ENCODE data around the gene POLL.

Gene POLL

GRCh38 chr10:101529725-101530553, 58.1 kb downstream of the POLL start:
- no peak for TF ChIP-seq TCF12 (IDR thresholded peaks at IDR 0.05; ENCODE audit: low read depth)
- TF ChIP-seq FOXM1 (IDR thresholded peaks at IDR 0.05; ENCODE audit: borderline replicate concordance, low read depth): no peak
- TF ChIP-seq EGR1 (IDR thresholded peaks at IDR 0.05): no peak
- no peak for TF ChIP-seq EP300 (IDR thresholded peaks at IDR 0.05; ENCODE audit: borderline replicate concordance)
- TF ChIP-seq ZBTB7A (IDR thresholded peaks at IDR 0.05; ENCODE audit: low read depth): no peak
- no peak for TF ChIP-seq TAF1 (IDR thresholded peaks at IDR 0.05; ENCODE audit: low read depth)
- no peak for TF ChIP-seq CEBPB (IDR thresholded peaks at IDR 0.05)
- TF ChIP-seq MAX (IDR thresholded peaks at IDR 0.05): no peak

DNA sequence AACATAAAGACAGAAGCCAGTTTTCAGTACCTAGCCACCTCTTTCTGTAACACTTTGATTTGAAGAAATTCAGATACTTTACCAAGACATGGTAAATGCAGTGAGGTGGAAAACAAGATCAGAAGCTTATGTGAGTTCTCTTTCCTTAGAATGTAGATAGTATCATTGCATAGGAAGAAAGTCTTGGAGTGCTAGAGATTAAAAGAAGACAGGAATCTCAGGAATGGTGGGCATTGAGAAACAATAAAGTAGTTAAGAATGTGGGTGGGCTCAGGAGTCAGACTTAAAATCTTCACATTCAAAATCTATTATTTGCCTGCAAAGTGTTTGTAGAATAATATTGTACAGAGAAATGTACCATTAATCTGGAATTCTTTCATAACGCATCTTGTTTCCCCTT, 58.9 kb downstream of the POLL start:
- TF ChIP-seq CREB1 (IDR thresholded peaks at IDR 0.05; ENCODE audit: low read depth): no peak
- no peak for TF ChIP-seq ZBTB7A (IDR thresholded peaks at IDR 0.05; ENCODE audit: low read depth)
- no peak for TF ChIP-seq RAD21 (IDR thresholded peaks at IDR 0.05; ENCODE audit: low read depth)
- no peak for TF ChIP-seq YY1 (IDR thresholded peaks at IDR 0.05; ENCODE audit: low read depth)
- TF ChIP-seq MAX (IDR thresholded peaks at IDR 0.05): no peak

Measured in Ishikawa (cell line).